Ishikawa (cell line): ENCODE data around the gene CDKN2B-AS1.
A peak's percentile ranks its signal among the peaks of the same experiment; 100 is the strongest.

ENCODE experiments used
- CEBPB ChIP-seq: IDR thresholded peaks from 2 replicates; pipeline ENCODE4 v1.6.1; 2012
- CREB1 ChIP-seq: IDR thresholded peaks from 2 replicates; pipeline ENCODE4 v1.6.1; 2012; ENCODE audit warnings: low read depth
- EGR1 ChIP-seq: IDR thresholded peaks from 2 replicates; pipeline ENCODE4 v1.6.1; 2012
- EP300 ChIP-seq: IDR thresholded peaks from 2 replicates; pipeline ENCODE4 v1.6.1; 2012; ENCODE audit warnings: borderline replicate concordance
- FOXM1 ChIP-seq: IDR thresholded peaks from 2 replicates; pipeline ENCODE4 v1.6.1; 2012; ENCODE audit warnings: low read depth, borderline replicate concordance
- NFIC ChIP-seq: IDR thresholded peaks from 2 replicates; pipeline ENCODE4 v1.6.1; 2012
- RAD21 ChIP-seq: IDR thresholded peaks from 2 replicates; pipeline ENCODE4 v1.6.1; 2012; ENCODE audit warnings: low read depth
- TAF1 ChIP-seq: IDR thresholded peaks from 2 replicates; pipeline ENCODE4 v1.6.1; 2012; ENCODE audit warnings: low read depth, mild to moderate bottlenecking
- TCF12 ChIP-seq: IDR thresholded peaks from 2 replicates; pipeline ENCODE4 v1.6.1; 2012; ENCODE audit warnings: low read depth
- TEAD4 ChIP-seq: IDR thresholded peaks from 2 replicates; pipeline ENCODE4 v1.6.1; 2012
- YY1 ChIP-seq: IDR thresholded peaks from 2 replicates; pipeline ENCODE4 v1.6.1; 2012; ENCODE audit warnings: low read depth
- ZBTB7A ChIP-seq: IDR thresholded peaks from 2 replicates; pipeline ENCODE4 v1.6.1; 2012; ENCODE audit warnings: low read depth
- TF ChIP-seq, protein P1 (sequence below): IDR thresholded peaks from 2 replicates; pipeline ENCODE4 v1.6.1; 2012
- TF ChIP-seq, protein P2 (sequence below): IDR thresholded peaks from 2 replicates; pipeline ENCODE4 v1.6.1; 2012
- TF ChIP-seq, protein P3 (sequence below): IDR thresholded peaks from 2 replicates; pipeline ENCODE4 v1.6.1; 2012; ENCODE audit warnings: low read depth, mild to moderate bottlenecking

The CDKN2B-AS1 gene

DNA sequence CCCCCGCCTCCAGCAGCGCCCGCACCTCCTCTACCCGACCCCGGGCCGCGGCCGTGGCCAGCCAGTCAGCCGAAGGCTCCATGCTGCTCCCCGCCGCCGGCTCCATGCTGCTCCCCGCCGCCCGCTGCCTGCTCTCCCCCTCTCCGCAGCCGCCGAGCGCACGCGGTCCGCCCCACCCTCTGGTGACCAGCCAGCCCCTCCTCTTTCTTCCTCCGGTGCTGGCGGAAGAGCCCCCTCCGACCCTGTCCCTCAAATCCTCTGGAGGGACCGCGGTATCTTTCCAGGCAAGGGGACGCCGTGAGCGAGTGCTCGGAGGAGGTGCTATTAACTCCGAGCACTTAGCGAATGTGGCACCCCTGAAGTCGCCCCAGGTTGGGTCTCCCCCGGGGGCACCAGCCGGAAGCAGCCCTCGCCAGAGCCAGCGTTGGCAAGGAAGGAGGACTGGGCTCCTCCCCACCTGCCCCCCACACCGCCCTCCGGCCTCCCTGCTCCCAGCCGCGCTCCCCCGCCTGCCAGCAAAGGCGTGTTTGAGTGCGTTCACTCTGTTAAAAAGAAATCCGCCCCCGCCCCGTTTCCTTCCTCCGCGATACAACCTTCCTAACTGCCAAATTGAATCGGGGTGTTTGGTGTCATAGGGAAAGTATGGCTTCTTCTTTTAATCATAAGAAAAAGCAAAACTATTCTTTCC, 19.7 kb upstream of the CDKN2B-AS1 start:
- TF ChIP-seq EP300 (peak; percentile 20; the same call in 1 of the 2 replicates), ZBTB7A (peak; percentile 92), CEBPB (no peak), YY1 (peak; percentile 69; the same call in 1 of the 2 replicates), TCF12 (peak; percentile 66), EGR1 (peak; percentile 79), TEAD4 (no peak), NFIC (peak; percentile 80), TAF1 (peak; percentile 76)
- TF ChIP-seq, protein P1, sequence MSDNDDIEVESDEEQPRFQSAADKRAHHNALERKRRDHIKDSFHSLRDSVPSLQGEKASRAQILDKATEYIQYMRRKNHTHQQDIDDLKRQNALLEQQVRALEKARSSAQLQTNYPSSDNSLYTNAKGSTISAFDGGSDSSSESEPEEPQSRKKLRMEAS = peak; percentile 93
- TF ChIP-seq, protein P2, sequence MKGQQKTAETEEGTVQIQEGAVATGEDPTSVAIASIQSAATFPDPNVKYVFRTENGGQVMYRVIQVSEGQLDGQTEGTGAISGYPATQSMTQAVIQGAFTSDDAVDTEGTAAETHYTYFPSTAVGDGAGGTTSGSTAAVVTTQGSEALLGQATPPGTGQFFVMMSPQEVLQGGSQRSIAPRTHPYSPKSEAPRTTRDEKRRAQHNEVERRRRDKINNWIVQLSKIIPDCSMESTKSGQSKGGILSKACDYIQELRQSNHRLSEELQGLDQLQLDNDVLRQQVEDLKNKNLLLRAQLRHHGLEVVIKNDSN = 0 out of 2 replicates have a peak, but pooled peaks have one; percentile 37
- TF ChIP-seq, protein P3, sequence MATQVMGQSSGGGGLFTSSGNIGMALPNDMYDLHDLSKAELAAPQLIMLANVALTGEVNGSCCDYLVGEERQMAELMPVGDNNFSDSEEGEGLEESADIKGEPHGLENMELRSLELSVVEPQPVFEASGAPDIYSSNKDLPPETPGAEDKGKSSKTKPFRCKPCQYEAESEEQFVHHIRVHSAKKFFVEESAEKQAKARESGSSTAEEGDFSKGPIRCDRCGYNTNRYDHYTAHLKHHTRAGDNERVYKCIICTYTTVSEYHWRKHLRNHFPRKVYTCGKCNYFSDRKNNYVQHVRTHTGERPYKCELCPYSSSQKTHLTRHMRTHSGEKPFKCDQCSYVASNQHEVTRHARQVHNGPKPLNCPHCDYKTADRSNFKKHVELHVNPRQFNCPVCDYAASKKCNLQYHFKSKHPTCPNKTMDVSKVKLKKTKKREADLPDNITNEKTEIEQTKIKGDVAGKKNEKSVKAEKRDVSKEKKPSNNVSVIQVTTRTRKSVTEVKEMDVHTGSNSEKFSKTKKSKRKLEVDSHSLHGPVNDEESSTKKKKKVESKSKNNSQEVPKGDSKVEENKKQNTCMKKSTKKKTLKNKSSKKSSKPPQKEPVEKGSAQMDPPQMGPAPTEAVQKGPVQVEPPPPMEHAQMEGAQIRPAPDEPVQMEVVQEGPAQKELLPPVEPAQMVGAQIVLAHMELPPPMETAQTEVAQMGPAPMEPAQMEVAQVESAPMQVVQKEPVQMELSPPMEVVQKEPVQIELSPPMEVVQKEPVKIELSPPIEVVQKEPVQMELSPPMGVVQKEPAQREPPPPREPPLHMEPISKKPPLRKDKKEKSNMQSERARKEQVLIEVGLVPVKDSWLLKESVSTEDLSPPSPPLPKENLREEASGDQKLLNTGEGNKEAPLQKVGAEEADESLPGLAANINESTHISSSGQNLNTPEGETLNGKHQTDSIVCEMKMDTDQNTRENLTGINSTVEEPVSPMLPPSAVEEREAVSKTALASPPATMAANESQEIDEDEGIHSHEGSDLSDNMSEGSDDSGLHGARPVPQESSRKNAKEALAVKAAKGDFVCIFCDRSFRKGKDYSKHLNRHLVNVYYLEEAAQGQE = no peak

DNA sequence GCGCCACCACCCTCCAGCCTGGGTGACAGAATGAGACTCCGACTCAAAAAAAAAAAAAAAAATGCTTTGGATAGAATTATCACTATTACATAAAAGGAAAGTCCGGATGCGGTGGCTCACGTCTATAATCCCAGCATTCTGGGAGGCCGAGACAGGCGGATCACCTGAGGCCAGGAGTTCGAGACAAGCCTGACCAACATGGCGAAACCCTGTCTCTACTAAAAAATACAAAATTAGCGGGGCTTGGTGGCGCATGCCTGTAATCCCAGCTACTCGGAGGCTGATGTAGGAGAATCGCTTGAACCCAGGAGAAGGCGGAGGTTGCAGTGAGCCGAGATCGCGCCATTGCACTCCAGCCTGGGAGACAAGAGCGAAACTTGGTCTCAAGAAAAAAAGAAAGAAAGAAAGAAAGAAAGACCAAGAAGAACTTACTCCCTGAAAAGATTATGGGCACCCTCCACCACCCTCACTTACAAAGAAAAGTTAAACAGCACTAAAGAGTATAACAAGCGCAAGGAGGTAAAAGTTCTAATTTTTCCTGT, 18.2 kb upstream of the CDKN2B-AS1 start:
- TF ChIP-seq ZBTB7A = no peak

DNA sequence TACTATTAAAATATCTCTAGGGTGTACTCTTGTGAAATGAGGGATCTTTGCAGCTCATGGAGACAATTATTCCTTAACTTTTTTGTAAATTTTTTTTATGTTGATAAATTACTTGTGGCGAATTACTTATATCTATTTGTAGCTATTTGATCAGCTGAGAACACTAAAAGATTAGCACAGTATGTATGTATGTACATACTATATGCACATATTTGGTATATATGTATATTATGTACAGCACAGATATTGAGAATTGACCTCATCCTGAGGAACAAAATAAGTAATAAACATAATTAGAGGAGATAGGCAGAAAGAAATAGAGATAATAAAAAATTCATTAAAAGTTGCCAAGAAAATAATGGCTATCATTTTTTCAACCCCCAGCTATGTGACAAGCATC, 12.2 kb upstream of the CDKN2B-AS1 start:
- TF ChIP-seq FOXM1 (no peak), TEAD4 (no peak), TCF12 (no peak), EP300 (no peak), ZBTB7A (no peak)
- TF ChIP-seq, protein P2 = no peak
- TF ChIP-seq, protein P1 = no peak

DNA sequence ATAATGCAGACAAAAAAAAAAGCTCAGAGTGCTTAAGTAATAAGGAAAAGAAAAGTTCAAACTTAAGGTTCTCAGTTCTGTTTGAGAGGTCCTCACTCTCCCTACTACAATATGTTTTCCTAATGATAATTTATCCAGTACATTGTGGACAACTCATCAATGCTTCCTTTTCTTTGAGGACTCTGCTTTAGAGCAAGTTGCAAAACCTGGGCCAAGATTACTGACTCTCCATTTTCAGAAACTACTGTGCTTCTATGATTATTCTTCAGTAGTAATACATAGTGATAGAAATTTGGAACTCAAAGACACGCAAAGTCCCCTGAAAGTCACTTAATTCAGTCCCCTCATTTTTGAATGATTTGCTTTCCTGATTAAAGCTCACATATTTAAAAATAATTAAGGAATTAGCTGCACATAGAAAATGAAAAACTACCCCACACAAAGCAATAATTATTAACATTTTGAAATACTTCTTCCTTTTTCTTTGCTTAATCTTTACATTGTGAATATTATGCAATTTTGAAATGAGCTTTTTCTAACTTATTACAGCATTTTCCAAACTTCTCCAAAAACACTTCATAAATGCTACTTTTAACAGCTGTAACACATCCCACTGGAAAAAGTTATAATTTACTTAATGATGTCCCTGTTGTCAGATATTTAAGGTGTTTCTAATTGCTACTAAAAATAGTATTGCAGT, 11.6 kb upstream of the CDKN2B-AS1 start:
- TF ChIP-seq FOXM1 = no peak

DNA sequence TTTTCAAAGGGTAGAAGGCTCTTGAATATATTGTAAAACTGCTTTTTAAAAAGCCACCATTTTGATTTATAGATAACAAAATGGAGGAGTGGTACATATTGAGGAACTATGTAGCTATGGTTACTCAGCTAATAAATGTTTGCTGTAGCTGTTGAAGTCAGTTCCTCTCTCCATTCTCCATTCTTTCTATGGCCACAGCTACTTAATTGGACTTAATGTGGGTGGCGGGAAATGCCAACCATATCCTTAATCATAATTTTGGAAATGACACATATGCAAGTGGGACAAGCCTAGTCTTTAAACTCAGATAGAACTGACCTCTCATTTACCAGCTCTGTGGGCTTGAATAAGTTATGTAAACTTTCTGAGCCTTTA, 11.0 kb upstream of the CDKN2B-AS1 start:
- TF ChIP-seq EP300 (no peak), FOXM1 (no peak), CEBPB (no peak), NFIC (no peak), YY1 (no peak), CREB1 (no peak)

DNA sequence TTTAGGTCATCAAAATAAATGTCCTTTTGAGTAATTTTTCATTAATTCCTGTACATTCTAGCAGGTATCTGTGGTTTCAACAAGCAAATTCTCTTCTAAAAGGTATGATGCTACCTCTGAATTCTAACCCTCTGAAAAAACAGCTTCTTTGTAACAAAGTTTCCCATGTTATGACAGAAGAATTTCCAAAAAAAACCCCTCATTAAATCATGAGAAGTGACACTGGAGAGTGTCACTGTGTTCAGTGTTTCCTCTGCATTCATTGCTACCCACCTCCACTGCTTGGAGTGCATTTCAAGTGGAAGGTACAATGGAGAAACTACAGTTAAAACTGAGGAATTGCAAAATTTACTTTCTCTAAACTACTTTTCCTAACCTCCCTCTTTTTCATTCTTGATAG, 10.5 kb upstream of the CDKN2B-AS1 start:
- TF ChIP-seq EP300 = no peak
- no peak for TF ChIP-seq NFIC
- no peak for TF ChIP-seq RAD21
- no peak for TF ChIP-seq YY1
- TF ChIP-seq TAF1 = no peak
- no peak for TF ChIP-seq ZBTB7A
- TF ChIP-seq, protein P3 = no peak
- no peak for TF ChIP-seq EGR1
- TF ChIP-seq TEAD4 = no peak
- no peak for TF ChIP-seq CREB1
- TF ChIP-seq, protein P1 = no peak
- no peak for TF ChIP-seq TCF12
